Fibroblast of the conjunctiva (primary cell): Measurements from ENCODE around the gene PRAC2.

Source experiments
- DNase-seq: peaks from one replicate; pipeline ENCODE4 v3.0.0-alpha.2; 2010; ENCODE audit warnings: low read depth

Gene PRAC2

DNA sequence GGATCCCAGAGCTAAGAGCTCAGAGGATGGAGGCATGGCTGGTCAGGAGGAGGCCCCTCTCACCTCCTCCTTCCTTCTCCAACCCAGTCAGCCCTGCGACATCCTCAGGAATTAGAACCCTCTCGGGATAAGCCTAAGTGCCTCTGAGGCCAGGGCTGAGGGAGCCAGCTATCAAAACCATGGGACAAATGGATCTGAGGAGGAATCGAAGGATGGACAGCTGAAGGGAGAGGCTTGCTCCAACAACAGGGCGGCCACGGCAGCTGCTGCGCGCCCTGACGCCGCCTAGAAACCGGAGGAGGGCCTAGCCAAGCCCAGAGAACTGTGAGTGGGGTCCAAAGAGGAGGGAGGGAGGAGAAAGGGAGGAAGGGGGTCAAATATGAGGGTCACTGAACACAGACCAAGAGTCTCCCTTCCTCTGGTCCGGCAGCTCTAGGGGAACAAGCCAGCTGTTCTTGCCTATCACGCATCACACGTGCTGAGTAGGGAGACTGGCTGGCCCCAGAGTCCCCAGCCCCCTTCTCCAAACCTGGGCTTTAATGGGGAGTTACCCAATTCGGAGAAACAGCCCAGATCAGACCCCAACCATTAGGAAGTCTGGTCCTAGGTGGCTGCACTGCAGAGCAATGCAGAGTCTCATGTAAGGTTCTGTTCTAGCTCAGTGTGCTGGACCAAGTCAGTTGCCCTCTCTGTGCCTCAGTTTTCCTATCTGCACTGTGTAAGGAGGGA lies 11.5 kb downstream of the PRAC2 start:
- no peak for DNase-seq

DNA sequence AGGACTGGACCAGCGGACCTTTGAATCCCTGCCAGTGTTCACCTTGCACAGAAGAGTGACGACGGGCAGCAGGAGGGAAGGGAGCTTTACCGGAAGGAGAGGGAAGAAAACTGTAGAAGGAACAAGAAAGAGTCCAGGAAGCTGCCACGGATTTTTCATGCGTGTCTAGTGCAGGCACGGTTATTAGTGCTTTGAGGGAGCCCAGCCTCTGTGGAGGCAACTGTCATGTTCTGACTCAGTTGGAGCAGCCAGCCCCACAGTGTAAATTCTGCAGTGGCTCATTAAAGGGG lies 12.0 kb downstream of the PRAC2 start:
- no peak for DNase-seq

DNA sequence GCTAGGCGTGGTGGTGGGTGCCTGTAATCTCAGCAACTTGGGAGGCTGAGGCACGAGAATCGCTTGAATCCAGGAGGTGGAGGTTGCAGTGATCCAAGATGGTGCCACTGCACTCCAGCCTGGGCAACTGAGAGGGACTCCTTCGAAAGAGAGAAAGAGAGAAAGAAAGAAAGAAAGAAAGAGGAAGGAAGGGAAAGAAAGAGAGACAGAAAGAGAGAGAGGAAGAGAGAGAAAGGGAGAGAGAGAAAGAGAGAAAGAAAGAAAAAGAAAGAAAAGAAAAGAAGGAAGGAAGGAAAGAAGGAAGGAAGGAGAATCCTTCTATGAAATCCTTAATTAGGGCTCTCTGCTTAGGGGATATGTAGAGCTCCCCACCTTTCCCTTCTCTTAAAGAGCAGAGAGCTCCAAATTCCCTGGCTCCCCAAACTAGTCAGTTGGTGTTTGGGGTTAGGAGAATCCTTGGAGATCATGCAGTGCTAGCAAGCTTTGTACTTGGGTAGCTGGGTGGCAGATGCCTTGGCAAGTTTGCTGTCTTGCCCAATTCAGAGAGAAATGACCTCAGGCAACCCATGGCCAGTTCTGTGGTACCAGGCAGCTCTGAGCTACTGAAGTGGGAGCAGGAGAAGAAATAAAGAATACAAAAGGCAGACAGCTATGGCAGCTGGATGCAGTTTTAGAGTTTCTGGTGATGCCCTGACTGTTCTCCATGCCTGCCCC lies 14.5 kb downstream of the PRAC2 start:
- DNase-seq: no peak

DNA sequence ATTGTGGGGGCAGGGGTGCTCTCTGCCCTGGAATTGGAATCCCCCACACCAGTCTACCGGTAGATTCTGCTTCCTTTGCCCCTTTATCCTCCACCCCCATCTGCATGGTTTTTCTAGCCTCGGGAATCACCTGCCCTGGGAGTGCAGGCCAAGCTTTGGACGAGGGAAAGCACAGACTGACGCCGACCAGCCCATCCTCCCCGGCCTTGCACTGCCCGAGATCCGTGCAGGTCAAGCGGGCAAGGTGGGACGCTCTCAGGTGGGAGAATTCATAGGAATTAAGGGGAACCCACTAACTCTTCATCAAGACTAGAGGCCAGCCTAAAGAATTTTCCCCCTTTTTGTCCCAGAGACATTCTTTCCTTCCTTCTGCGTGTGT lies 15.4 kb downstream of the PRAC2 start:
- no peak for DNase-seq

DNA sequence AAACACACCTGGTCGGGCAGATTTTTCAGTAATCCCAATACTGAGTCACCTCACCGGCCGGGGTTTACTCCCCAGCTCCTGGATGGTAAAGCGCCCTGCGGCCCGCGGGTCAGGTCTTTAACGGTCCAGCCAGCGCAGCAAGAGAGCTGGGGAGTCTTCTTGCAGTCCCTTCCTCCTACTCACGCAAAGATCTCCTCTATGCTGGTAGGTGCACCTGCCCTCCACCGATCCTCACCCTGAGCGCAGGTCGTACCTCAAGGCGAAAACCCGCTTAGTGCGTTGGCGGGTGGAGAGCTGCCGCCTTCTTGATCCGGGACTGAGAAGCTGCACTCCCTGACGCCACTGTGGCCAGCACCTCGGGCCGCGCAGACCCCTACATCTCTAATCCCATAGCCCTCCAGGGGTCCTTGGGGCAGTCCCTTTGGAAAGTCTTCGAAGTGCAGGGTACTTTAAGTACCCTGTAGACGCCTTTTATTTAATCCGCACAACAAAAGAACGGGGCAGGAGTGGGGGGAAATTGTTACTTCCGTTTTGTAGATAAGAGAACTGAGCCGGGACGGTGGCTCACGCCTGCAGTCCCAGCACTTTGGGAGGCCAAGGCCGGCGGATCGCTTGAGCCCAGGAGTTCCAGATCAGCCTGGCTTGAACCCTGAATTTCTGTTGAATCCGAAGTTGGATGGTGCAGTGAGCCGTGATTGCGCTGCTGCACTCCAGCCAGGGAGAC lies 16.0 kb downstream of the PRAC2 start:
- no peak for DNase-seq

DNA sequence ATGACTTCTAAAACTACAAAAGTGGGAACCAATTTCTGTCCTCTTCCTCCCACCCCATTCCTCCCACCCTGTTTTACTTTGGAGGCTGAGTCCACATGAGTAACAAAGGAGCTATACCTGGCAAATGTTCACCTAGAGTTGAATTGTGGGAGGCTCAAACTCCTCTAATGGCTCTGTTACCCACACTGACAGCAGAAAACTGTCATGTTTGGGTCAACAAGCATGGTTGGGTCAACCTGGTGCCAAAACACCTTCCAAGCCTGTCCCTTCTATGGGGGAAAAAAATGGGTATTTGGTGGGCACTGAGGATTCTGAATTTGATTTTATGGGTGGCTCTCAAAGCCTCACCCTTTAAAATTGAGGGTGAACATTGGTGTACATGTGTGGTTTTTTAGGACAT lies 17.6 kb downstream of the PRAC2 start:
- no peak for DNase-seq

DNA sequence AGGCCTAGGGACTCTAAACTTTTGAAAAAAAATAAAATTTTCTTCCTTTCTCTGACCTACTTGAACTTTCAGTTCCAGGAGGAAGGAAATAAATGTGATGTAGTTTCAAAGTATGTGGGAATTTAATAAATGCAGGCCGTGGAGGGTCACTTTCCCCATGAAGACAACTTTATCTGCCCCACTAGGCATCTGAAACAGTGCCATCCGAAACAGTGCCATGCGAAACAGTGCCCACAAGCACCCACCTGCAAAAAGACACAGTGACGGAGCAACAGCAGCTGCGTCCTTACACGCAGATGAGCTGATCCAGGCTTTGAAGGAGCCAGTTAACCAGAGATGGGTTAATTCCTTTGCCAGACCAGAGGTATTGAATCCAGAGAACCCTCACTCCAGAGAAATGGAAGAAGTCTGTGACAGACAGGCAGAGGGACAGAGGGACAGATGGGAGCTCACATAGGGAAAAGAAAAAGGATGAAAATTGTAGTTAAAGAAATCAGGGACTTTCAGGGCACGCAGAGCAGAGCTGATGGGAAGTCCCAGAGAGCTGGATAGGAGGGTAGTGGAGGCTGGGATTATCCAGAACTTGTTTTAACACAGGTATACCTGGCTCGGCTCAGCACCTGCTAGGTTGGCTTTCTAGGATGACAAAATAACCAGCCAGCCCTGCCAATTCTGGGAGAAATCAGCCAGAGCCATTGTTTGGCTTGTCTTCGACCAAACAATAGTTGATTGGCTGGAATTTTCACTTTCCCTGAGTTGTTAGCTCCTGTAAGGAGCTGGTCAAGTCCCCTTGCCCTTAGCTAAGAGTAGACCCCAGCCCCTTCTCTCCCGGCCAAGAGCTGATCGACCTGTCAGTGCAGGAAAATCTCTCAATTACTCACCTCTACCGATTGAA lies 22.6 kb downstream of the PRAC2 start:
- no peak for DNase-seq

DNA sequence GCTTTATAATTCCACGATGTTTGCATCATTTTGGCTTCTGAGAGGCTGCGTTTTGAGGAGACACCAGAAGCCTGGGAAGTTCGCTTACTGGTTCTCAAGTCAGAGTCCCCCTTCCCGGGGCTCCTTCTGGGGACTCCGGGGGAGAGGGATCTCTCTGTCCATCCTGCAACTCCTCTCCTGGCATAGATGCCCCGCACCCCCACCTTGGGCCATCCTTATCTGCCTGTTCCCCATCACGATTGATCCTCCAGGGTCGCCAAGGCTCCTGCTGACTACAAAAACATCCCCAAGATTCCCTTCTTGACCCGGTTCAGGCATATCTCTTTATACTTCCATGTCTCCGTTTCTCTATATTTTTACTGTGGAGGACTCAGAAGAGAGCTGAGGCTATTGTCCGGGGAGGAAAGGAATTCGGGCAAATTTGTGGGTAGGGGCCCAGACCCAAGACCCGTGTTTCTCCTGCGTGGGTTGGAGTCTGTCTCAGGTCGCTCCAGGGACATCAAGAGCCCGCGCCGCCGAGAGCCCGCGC lies 24.0 kb downstream of the PRAC2 start:
- DNase-seq: no peak

DNA sequence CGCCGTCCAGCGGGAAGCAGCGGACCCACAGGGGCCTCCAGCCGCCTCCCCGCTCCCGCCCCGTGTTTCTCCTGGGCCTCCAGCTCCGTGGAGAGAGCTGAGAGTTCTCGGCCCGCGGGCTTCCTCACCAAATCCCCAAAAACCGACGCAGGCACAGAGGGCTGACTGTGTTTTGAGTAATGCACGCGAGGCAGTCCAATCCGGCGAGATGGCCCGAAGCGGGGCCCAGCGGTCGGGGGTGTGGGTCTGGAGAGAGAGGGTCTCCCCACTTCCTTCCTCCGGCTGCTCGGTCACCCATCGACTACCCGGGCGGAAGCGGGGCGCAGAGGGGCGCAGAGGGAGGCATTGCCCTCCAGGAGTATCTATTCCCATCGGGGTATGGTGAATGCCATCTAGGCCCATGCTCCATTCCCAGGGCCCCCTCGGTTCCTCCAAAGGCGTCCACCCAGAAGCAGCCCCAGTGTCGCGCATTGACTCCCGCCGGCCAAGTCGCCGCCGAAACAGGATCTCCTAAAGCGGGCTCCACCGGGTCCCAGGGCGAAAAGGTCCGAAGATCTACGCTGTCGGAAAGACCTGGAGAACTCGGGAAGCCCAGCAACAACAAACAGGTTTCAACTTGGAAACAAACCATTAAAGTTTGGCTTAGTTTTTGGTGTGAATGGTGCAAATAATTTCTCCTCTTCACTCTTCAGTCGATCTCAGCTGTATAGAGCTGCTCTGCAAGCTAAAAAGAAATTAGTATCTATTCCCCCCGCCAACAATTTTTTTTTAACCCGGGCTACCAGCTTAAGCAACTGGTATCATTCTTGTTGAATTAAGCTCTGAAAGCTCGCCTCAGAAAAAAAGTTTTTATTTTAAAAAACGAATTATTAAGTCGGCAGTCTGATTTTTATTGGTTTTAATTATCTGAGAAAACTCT lies 24.7 kb downstream of the PRAC2 start:
- no peak for DNase-seq

DNA sequence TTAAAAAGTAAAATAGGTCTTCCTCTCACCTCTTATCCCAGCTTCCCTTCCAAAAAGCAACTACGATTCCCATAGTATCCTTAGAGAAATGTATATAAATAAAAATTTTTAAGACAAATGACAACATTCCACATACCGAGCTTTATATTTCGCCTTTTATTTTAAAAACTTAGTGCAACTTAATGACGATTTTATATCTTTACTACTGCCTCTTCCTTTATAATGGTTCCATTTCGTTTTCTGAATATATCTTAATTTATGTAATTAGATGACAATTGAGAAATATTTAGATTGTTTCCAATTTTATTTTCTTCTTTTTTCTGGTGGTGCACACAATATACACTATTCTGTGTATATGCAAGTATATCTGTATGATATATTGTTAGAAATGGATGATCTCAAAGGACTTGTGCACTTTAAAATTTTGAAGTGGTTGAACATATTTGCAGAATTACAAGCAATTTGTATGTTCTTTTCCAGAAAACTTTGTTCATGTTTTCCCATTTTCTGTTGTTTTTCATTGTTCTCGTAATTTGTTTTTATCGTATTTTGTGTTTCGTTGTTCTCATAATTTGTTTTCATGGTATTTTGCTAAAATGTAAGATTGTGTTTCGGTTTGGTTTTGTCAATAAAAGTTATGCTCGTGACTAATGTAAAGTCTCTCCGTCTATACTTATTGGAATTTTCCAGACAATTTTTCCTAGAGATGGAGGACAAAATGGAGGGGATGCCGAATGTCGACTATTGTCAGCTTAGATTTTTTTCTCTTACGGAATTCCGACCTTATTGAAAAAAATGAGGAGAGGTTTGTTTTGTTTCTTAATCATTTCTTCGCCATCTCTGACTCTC lies 26.0 kb downstream of the PRAC2 start:
- no peak for DNase-seq

DNA sequence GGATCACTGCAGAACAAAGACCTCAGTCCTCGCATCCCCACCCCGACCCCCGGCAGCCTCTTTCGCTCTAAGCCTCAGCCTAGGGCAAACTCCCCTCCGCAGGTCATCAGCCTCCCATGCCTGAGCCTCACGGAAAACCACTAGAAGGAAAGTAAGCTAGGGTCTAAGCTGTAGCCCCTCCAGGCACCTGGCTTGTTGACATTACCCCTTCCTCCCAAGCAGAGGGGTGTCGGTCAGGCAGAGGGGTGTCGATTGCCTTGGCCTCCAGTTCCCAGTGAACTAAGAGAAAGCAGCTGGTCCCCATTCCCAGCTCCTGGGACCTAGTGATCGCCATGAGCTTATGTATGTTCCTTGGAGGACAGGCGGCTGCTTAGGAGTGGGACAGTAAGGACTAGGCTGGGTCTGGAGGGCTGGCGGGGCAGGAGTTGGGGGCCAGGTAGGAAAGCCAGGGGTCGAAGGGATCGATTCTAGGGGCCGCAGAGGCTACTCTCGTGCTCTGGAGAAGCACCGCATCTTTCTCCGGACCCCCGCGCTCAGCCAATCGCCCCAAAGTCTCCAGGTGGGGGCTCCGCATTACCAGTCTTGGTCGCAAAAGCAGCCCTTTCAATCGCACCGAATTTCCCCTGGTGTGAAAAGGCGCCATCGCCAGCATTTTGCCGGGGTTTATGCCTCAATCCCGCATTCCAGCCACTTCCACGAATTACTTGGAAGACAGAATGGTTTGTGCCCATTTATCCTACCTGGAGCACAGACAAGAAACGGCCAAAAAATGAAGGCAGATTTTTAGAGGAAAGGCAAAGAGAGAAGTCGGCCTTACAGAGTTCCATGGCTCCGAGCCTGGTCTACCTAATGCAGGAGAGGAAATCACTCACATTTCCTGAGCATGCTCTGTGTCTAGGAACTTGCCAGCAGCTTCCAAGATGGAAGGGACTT lies 26.9 kb downstream of the PRAC2 start:
- no peak for DNase-seq

DNA sequence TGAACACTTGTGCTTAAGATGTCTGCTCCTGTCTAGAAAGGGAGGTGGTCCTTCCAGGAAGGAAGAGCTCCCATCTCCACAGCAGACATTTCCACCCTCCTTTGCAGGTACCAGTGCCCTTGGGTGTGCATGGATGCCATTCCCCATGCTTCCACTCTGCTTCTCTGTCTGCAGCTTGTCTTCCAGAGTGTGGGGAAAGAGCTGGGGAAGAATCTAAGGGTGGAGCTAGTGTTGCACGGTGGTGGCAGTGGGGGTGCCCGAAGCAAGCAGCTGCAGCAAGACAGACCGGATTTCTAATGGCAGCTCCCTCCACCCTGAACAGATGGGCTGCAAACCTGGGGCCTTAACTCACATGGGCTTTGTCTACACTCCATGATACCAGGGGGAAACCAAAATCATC lies 28.2 kb downstream of the PRAC2 start:
- DNase-seq: no peak

DNA sequence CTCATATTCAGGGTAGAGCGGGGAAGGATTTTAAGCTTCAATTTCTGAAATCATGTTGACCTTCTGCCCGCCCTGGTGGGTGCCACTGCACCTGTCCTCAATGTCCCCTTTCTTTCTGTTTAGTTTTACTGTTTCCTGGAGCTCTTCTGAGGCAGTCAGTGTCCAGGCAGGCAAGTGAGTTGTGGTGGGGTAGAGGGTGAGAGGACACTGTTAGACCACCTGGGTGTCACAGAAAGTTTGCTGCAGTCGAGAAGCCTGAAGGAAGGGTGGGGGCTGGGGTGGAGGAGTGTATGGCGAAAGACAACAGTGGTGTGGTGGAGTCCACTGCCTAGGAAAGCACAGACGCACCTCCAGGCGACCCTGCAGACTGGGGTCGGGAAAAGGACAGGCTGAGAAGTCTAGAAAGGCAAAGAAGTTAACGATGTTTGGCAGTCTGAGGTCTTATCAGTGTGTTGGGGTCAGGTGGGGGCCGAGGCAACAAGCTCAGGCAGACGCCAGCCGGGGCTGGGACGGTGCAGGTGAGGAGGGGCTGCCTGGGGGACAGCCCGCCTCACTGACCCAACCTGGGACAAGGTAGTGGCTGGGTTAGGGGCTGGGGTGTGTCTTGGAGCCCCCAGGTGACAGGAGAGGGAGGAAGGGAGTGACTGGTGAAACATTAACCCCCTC lies 28.9 kb downstream of the PRAC2 start:
- no peak for DNase-seq

DNA sequence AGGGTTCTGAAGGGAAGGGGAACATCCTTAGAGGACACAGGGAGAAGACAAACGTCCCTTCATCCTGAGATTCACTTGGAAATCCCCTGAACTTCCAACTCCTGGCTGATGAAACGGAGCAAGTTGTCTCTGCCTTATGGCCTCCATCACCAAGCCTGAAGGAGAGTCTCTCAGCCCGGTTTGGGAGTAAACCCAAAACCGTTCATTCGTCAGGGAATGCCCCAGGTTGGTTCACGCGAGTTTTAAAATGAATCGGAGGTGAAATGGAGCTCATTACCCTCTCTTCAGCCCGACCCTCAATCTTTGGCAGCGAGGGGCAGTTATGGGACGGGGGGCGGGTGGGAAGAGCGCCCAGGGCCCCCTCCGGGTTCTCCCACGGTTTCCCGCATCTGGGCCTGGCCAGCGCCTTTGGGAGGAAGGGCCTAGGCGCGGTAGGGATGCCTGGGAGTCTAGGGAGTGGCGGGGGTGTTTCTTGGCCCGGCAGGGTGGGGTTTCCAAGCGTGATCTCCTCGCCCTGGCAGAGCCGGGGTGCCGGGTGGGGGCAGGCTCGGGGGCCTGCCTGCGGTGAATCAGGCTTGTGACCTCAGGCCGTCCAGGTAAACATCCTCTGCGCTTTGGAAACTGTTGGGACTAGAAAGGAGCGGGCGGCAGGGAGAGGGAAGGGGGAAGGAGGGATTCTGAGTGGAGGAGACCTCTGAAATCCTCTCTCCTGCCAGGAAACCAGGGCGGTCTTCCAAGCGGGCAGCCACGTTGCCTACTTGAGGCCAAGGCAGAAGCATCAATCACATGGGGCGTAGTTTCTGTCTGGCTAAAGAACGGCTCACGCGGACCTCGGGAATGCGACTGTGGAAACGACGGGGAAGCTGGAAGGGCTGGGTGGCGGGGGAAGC lies 29.7 kb downstream of the PRAC2 start:
- DNase-seq: no peak

DNA sequence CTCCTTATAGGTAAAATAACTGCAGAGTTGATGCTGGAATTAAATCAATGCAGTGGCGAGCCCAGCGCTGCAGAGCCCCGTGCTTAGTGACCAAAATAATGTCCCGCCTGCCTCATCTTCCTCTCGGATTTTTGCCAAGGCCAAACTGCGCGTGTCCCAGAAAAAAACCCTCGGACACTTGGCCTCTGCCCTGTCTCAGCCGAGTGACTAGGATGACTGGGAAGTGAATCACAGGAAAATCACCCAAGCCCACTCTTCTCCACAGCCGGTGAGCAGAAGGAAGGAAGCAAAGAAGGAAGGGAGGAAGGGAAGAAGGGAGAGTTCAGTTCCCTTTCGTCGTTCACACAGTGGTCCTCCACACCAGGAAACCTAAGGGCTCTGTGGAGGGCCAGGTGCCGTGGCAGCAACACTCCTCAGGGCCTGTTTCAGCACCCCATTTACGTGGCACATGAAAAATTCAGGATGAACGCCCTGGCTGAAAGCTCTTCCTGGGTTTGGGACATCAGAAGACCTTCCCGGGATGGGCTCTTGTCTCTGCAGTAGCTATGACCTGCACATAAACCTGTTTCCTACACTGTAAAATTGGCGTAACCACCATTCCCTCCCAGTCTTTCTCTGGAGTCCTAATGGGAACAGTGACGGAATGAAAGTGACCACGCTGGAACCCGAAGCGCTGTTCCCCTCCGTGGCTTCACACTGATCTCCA lies 31.0 kb downstream of the PRAC2 start:
- no peak for DNase-seq

DNA sequence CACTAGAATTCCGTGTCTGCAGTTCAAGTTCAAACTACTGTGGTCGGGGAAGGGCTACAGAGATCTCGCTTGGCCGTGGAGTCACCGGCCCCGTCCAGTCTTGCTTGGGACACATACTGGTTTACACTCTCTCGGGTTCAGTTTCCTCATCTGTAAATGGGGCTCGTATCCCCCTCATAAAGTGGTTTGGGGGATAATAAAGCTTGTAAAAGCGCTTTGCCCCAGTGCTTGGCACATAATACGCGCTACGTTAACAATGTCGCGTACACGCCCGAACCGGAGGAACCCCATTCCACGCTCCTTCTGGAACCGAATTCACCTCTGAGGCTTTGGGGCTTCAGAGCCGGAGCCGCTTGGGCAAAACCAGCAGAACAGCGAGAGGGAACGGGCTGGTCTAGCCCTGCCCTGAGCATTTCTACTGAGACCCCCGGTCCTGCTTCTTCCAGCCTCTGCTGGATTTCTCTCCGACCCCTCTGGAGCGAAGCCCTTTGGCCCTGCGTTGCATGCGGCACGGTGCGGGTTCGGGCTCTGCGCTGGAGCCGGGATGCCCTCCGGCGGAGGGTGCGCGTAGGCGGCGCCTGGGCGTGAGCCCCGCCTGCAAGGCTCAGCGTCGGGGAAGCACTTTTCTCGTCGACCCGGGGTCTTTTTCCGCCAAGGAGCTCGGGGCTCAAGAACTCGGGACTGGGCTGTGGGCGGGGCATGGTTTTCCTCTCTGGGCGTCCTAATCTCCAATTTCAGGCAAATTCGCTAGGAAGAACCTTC lies 31.7 kb downstream of the PRAC2 start:
- no peak for DNase-seq
